ENCODE data around the gene SUCLG2.

The SUCLG2 gene

GRCh38 chr3:67624078-67624477 lies 30.3 kb downstream of the SUCLG2 start:
- H3K27ac ChIP-seq: no peak overlapping the region
- CTCF ChIA-PET: no interaction called here
- no peak for DNase-seq (ENCODE audit: low spot score)
- TF ChIP-seq CTCF (conservative IDR thresholded peaks at IDR 0.05; ENCODE audit: low read depth): no peak
- POLR2A ChIA-PET (ENCODE audit: low non-redundant PET): no interaction called here

GRCh38 chr3:67622652-67623051 lies 31.8 kb downstream of the SUCLG2 start:
- POLR2A ChIA-PET (ENCODE audit: low non-redundant PET): no interaction called here
- no peak for TF ChIP-seq CTCF (conservative IDR thresholded peaks at IDR 0.05; ENCODE audit: low read depth)
- CTCF ChIA-PET: interaction anchor here (0.6 kb wide), 1 partner anchor 1336 kb away, joined by 5 read pairs; no protein-coding TSS in a partner anchor
- H3K27ac ChIP-seq: no peak overlapping the region
- DNase-seq (ENCODE audit: low spot score): no peak

GRCh38 chr3:67620869-67621268 lies 33.5 kb downstream of the SUCLG2 start:
- no peak overlapping the region for H3K27ac ChIP-seq
- ChIA-PET POLR2A (ENCODE audit: low non-redundant PET) (no interaction called here), CTCF (no interaction called here)
- no peak for DNase-seq (ENCODE audit: low spot score)
- no peak for TF ChIP-seq CTCF (conservative IDR thresholded peaks at IDR 0.05; ENCODE audit: low read depth)

GRCh38 chr3:67619991-67620390 lies 34.4 kb downstream of the SUCLG2 start:
- no peak for TF ChIP-seq CTCF (conservative IDR thresholded peaks at IDR 0.05; ENCODE audit: low read depth)
- no peak overlapping the region for H3K27ac ChIP-seq
- POLR2A ChIA-PET (ENCODE audit: low non-redundant PET): no interaction called here
- CTCF ChIA-PET: no interaction called here
- DNase-seq (ENCODE audit: low spot score): no peak

GRCh38 chr3:67617518-67617917 lies 36.9 kb downstream of the SUCLG2 start:
- TF ChIP-seq CTCF (conservative IDR thresholded peaks at IDR 0.05; ENCODE audit: low read depth): no peak
- no peak for DNase-seq (ENCODE audit: low spot score)
- ChIA-PET CTCF (no interaction called here), POLR2A (ENCODE audit: low non-redundant PET) (no interaction called here)
- H3K27ac ChIP-seq: no peak overlapping the region

- no peak for TF ChIP-seq CTCF (conservative IDR thresholded peaks at IDR 0.05; ENCODE audit: low read depth)
- POLR2A ChIA-PET (ENCODE audit: low non-redundant PET): no interaction called here
- CTCF ChIA-PET: no interaction called here
- H3K27ac ChIP-seq: no peak overlapping the region
- no peak for DNase-seq (ENCODE audit: low spot score)
Measured at GRCh38 chr3:67616046-67616445, 38.4 kb downstream of the SUCLG2 start.

GRCh38 chr3:67614195-67614594 lies 40.2 kb downstream of the SUCLG2 start:
- CTCF ChIA-PET: no interaction called here
- POLR2A ChIA-PET (ENCODE audit: low non-redundant PET): no interaction called here
- DNase-seq (ENCODE audit: low spot score): no peak
- no peak for TF ChIP-seq CTCF (conservative IDR thresholded peaks at IDR 0.05; ENCODE audit: low read depth)
- H3K27ac ChIP-seq: no peak overlapping the region
